ENCODE data around the gene PIAS2.
A peak's percentile ranks its signal among the peaks of the same experiment; 100 is the strongest.
"Not testable (repeated sequence)": the region's sequence is repeated elsewhere in the genome, so short reads cannot be mapped to it uniquely, and the experiment has no call there.

Gene PIAS2

DNA sequence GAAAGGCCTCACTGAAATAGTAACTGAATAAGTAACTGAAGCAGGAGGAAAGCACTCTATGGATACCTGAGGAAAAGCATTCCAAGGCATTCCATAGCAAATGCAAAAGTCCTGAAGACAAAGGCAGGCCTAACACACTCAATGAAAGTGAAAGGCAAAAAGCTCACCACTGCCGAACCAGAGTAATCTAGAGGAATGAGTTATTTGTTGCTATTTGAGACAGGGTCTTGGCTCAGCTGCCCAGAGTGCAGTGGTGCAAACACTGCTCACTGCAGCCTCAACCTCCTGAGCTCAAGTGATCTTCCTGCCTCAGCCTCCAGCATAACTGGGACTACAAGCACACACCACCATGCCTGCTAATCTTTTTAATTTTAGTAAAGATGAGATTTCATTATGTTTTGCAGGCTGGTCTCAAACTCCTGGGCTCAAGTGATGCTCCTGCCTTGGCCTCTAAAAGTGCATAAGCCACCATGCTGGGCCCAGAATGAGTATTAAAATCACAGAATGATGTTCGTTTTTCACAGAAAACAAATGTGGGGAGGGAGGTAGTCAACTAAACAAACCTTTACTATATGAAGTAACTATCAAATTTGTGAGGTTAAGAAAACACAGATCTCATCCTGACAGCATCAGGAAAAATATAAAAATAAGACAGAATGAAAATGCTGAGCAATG lies 17.9 kb downstream of the PIAS2 start:
- no peak for DNase-seq

DNA sequence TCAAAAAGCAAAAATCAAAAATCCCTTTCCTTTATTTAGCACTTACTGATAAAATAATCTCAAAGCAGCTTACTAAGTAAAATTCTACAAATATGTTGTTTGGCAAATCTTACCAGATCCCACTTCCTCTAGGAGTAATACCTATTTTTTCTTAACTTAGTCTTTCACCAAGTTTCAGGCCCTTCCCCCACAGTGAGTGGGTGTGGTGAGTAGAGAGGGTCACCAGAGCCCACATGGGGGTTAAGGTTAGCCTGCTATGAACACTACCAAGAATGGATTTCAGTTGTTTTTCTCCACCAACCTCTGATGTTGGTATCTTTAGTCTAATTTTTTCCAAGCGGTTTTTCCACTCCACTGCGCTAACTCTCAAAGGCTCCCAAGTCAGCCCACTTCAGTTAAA lies 23.2 kb downstream of the PIAS2 start:
- no peak for DNase-seq

DNA sequence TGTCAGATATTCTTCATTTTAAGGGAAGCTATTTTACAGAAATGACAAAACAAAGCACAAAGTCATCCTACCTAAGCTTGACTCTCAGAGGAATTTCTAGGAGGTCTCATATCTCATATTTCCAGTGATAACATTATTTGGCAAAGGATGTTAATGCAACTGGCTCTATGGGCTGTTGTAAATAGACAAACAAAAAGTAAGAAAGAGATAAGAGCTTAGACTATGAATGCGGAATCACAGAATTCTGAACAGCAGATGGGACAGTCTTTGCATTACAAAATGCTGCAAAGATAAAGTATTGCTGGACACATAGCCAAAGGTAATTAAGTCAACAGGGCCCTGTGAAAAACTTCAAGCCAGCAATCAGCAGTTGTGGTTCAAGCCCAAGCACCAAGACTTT lies 23.9 kb downstream of the PIAS2 start:
- DNase-seq, result no peak

DNA sequence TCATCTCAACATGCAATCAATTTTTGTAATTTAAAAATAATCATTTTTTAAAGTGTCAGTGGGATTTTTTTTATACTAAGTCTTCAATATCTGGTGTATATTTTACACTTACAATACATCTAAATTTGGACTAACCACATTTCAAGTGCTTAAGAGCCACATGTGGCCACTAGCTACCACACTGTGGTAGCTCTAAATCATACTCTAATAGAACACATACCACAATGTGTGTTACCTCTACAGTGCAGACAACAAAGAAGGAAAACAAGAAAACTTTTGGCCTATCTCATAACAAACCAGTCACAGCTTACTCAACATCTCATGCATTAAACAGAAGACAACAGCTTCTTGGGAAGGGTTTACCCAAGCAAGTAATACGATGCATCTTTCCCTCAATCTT lies 24.5 kb downstream of the PIAS2 start:
- no peak for DNase-seq

DNA sequence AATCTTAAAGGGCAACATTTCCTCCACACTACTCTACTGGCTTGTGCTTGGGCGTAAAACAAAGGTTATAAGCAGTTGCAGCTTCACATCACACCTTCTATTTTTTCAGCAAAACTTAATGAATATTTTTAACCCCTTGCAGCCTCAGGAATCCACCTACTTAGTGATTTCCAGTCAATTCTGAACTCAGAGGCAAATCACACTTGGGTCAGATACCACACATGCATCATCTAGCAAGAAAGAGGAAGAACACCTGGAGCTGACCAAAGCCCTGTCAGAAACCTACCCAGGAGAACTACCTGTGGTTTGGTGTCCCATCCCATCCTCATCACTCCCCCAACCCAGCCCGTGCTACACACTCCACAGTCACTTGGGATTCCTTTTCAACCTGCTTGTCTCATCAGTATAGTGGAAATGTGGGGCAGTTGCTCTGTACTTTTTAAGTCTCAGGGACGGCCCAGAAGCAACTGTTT lies 25.5 kb downstream of the PIAS2 start:
- DNase-seq, result no peak

DNA sequence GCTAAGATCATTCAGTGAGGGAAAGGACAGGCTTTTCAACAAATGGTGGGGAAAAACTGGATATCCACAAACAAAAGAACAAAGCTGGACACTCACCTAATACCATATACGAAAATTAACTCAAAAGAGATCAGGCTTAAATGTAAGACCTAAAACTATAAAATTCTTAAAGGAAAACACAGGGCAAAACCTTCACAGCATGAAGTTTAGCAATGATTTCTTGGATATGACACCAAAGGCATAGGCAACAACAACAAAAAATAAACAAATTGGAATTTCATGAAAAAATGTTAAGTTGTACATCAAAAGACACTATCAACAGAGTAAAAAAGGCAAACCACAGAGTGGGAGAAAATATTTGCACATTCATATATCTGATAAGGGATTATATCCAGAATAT lies 28.3 kb downstream of the PIAS2 start:
- no peak for DNase-seq

DNA sequence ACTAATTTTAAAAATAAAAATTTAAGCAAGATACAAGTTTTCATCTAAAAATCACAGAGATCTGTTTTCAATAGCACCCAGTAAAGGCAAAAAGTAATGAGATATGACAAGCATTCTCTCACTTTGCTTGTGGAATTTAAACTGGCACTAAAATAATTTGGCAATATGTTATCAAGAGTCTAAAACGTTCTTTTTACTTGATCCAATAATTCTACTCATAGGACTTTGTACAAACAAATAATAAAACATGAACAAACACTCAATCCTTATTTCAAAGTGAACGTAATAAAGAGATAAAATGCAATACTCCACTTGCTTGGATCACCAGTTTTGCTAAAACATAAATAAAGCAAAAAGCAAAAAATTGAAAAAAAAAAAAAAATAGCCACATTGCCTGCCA lies 30.4 kb downstream of the PIAS2 start:
- DNase-seq, result no peak

DNA sequence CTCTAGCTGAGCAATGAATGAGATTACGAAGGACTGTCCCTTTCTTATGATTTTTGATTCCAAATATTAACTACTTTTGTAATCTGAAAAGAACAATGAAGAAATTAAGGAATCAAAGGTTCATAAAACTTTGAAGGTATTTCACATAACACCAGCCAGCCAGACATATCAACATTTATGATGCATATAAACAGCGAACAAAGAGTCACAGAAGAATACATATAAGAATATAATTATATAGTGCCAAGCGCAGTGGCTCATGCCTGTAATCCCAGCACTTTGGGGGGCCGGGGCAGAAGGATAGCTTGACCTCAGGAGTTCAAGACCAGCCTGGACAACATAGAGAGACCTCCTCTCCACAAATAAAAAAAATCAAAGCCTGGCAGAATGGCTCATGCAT lies 34.1 kb downstream of the PIAS2 start:
- no peak for DNase-seq

DNA sequence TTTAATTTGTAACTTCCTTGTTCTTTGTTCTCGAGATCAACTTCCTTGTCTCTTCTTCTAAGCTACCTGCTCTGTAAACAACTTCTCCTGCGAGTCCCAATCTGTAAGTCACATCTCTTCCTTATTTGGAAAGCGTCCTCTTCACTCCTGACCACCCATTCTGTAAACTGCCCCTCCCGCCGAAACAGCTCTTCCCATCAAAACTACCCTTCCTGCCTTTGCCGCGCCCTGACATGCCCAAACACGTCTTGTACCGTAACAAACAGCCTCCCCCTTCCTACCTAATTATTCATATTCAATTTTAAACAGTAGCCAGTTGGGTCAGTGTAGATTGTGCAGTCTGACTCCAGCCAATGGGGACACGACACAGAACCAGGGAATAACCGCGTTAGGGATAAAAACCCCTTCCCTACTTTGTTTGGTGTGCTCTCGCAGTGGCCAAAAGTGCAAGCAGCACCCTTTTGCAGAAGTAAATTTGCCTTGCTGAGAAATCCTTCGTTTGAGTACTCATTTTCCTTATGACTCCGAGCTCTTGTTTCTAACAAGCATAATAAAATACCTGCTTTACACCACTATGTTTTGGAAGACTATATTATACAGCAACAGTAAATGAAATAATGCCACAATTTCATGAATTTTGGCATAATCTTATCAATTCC lies 39.8 kb downstream of the PIAS2 start:
- DNase-seq, result no peak

DNA sequence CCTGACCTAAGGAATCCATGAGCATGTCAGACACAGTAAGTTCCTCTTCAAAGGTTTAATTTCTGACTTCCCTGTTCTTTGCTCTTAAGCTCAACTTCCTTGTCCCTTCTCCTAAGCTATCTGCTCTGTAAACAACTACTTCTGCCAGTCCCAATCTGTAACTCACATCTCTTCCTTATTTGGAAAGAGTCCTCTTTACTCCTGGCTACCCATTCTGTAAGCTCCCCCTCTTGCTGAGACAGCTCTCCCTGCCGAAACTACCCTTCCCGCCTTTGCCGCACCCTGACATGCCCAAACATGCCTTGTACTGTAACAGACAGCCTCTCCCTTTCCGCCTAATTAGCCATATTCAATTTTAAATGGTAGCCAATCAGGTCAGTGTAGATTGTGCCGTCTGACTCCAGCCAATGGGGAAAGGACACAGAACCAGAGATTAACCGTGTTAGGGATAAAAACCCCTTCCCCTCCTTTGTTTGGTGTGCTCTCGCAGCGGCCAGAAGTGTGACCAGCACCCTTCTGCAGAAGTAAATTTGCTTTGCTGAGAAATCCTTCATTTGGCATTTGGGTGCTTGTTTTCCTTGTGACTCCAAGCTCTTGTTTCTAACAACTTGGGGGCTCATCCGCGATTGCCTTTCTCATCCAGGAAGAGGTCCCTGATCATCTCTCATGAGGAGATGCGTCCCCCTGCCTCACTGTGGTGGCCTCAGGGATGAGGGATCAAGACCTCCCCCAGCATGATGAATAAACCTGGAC lies 49.0 kb downstream of the PIAS2 start:
- DNase-seq, result peak; percentile 4

DNA sequence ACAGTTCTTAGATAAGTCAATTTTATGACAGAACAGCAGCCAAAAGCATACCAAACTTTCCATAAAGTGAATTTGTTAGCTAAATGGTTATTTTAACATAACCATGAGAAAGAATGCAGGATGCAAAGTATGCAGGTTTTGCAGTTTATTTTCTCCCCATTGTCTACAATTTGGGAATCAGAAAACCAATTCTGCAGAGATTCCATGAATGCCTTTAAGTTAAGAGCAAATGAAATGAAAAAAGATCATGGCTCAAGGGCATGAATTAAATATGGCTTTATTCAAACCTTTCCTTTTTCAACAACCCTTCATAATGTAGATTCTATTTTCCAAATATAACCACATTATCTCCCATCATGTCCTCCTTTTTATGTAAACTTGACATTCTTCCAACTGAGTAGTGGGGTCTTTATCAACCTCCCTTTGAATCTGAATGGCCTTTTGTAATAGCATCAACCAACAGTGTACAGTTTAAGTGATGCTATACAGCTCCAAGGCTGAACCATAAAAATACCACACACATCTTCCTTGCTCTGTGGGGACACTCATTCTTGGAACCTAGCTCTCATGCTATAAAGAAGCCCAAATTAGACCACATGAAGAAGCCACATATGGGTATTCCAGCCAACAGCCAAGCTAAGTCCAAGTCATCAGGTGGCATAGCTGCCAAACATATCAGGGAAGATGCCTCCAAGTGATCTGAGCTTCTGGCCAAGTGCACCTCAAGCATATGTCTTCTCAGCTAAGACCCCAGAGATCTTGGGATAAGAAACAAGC lies 49.8 kb downstream of the PIAS2 start:
- DNase-seq, result no peak

DNA sequence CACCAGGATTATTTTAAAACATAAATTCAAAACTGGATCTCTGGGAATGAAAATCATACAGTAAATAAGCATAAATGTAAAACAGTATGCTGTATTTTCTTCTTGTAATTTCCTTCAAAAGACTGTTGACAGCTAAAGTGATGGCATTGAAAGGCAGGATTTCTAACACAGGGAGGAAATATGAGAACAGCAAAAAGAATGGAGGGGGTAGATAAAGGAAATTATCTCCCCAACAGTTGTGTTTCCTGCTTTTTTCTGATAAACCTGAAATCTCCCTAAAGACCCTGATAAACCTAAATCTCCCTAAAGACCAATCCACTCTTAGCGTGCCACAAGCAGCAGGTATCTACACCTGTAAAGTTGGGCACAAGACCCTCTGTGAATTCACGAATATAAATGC lies 50.8 kb downstream of the PIAS2 start:
- no peak for DNase-seq

DNA sequence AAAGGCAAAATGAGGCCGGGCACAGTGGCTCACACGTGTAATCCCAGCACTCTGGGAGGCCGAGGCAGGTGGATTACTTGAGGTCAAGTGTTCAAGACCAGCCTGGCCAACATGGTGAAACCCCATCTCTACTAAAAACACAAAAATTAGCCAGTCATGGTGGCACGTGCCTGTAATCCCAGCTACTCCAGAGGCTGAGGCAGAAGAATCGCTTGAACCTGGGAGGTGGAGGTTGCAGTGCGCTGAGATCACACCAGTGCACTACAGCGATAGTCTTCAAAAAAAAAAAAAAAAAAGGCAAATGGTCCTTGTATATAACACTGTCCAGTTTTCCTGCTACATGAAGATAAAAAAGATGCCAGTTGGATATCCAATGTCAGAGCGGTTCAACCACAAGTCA lies 52.1 kb downstream of the PIAS2 start:
- DNase-seq, result not testable (repeated sequence)

DNA sequence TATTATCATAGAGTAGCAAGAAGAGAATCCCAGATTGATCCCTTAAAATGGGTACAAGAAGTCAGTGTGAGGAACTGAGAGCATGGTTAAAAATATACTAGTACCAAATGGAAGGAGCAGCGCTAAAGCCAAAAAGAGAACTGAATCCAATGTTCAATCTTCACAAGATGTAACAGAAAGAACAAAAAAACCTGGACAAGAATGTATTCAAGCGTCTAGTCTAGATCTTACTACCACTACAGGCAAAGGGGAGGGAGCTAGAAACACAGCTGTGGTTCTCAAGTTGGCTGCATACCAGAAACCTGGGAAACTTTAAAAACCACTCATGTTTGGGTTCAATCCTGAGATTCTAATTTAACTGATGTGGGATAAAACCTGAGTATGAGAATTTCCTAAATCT lies 57.5 kb downstream of the PIAS2 start:
- DNase-seq, result no peak

DNA sequence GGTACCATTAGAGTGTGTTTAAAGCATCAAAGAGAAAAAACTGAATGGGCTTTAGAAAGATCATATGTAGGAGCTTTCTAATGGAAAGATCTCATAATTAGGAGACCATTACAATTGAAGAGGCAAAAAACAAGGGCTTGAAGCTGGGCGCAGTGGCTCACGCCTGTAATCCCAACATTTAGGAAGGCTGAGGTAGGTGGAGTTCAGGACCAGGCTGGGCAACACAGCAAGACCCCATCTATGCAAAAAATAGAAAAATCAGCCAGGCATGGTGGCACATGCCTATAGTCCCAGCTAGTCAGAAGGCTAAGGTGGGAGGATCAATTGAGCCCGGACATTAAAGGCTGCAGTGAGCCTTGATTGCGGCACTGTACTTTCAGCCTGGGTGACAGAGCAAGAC lies 59.0 kb downstream of the PIAS2 start:
- no peak for DNase-seq

DNA sequence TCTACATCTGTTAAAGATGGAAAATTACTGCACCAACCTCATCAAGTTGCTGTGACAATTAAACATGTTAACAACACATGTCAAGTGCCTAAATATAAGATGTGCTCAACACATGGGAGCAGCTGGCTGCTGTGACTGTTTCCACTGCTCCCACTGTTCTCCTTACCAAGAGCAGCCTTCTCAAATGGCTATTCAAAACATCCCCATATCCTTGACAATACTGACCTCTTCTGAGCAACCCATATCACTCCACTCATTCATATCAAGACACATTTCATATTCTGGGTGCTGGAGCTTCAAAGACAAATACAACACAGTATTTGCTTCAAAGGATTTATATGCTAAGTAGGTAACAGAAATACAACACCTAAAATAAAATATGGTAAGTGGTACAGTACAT lies 60.3 kb downstream of the PIAS2 start:
- DNase-seq, result no peak

DNA sequence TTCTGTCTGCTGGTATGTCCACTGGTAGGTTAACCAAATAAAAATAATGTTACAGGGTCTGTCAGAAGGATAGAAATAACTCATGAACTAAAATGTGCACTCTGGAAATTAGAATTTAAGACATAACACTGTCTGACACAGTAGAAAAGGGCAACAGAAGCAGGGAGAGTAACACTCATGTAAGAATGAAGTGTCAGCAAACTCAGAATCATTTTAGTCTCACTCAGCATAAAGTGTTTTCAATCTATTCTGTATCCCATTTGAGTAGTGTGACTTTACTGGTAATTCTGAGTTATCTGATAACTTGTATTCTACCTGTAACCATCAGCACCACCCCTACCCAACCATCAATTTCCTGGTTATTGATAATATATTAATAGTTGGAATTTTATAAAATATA lies 68.3 kb downstream of the PIAS2 start:
- DNase-seq, result no peak

DNA sequence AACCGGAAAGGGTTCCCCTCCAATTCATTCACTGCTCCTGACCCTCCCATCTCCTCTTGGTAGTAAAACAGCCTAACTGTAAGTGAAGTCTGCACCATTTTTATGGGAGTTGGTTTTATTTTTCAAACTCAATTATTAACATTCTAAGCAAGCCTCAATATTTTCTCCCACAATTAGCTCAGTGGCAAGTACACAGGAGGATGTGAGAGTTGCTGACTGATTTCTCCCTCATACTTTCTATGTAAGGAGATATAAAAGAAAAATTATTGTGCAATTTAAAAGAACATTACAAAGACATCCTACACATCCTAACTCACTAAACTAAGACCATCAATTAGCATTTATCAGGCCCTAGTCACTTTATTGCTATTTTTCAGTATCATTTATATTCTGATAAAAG lies 73.9 kb downstream of the PIAS2 start:
- DNase-seq, result no peak

DNA sequence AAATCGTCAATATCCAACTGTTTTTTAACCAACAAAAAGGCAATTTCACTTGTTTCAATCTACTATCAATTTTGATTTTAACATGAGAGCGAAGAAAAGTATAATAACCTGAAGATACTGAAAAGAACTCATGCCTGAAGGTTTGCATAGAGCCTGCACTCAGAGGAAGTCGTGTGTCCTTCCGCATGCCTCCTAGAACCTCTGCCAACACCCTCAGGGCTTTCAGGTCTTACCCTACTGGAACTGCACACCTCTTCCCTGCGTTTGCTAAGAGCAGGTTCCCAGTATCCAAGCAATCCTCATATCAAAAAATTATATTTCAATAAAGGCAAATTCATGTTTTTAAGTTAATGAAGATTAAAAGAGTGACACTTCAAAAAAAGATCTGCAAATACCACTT lies 74.7 kb downstream of the PIAS2 start:
- no peak for DNase-seq

DNA sequence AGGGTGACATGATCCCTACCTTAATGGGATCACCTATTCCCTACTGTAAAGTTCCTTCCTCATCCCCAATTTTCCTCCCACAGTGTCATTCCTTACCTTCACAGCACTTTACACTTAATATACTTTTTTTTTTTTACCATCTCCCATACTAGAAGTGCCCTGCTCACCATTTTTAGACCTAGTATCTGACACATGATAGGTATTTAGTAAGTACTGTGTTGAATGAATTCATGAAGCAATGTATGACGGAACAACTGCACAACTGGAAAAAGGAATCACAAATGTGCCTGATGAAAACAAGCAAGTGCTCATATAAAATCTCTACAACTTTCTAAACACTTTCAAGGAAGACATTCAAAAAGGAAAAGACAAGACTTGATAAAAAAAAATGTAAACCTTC lies 83.4 kb downstream of the PIAS2 start:
- no peak for DNase-seq

DNA sequence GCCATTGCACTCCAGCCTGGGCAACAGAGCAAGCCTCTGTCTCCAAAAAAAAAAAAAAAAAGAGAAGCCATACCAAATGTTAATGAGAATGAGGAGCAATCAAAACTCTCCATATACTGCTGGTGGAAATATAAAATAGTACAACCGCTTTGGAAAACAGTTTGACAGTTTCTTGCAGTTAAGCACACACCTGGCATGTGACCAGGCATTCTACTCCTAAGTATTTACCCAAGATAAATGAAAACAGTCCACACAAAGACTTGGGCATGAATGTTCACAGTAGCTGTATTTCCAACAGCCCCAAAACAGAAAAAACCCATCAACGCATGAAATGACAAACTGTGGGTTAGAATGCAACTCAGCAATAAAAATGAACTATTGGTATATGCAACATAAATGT lies 84.5 kb downstream of the PIAS2 start:
- DNase-seq, result no peak

DNA sequence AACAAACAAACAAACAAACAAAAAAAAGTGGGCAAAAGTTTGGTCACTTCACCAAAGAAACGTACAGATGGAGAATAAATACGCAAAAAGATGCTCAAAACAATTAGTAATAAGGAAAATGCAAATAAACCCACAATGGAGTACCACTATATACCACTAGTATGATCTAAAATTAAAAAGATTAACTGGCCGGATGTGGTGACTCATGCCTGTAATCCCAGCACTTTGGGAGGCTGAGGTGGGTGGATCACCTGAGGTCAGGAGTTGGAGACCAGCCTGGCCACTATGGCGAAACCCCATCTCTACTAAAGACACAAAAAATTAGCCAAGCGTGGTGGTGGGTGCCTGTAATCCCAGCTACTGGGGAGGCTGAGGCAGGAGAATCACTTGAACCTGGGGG lies 84.9 kb downstream of the PIAS2 start:
- DNase-seq, result not testable (repeated sequence)

DNA sequence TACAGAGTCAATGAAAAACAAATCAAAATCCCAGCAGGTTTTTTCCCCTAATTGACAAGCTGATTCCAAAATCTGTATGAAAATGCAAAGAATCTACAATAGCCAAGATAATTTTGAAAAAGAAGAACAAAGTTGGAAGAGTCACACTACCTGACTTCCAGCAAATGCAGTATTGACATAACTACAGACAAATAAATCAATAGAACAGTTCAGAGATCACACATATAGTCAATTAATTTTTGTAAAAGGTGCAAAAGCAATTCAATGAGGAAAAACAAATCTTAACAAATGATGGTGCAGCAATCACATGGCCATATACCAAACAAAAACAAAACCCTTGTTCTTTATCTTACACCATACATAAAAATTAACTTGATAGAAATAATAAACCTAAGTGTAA lies 85.9 kb downstream of the PIAS2 start:
- DNase-seq, result no peak

DNA sequence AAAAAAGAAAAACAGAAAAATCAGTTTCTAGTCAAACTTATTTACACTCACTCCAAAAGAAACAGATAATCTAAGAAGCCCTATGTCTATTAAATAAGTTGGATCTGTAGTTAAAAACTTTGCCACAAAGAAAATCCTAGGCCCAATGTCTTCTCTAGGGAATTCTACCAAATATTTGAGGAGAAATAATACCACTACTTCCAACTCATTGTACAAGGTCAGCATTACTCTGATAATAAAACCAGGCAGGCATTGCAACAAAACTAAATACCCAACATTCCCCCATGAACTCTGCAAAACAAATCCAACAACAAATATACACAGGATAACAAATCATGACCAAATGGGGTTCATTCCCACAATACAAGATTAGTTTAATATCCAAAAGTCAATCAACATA lies 86.7 kb downstream of the PIAS2 start:
- no peak for DNase-seq
